HG02763 (cell line): ENCODE measurements around the gene ETNK1.
"Not testable (repeated sequence)": the region's sequence is repeated elsewhere in the genome, so short reads cannot be mapped to it uniquely, and the experiment has no call there.

Source experiments
- ATAC-seq: cut with Tn5 transposase; IDR thresholded peaks from one replicate; pipeline ENCODE4 v1.9.1; 2021; ENCODE audit warnings: mild to moderate bottlenecking, moderate library complexity; ENCODE audit not compliant: unreplicated experiment

The ETNK1 gene, protein sequence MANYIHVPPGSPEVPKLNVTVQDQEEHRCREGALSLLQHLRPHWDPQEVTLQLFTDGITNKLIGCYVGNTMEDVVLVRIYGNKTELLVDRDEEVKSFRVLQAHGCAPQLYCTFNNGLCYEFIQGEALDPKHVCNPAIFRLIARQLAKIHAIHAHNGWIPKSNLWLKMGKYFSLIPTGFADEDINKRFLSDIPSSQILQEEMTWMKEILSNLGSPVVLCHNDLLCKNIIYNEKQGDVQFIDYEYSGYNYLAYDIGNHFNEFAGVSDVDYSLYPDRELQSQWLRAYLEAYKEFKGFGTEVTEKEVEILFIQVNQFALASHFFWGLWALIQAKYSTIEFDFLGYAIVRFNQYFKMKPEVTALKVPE

DNA sequence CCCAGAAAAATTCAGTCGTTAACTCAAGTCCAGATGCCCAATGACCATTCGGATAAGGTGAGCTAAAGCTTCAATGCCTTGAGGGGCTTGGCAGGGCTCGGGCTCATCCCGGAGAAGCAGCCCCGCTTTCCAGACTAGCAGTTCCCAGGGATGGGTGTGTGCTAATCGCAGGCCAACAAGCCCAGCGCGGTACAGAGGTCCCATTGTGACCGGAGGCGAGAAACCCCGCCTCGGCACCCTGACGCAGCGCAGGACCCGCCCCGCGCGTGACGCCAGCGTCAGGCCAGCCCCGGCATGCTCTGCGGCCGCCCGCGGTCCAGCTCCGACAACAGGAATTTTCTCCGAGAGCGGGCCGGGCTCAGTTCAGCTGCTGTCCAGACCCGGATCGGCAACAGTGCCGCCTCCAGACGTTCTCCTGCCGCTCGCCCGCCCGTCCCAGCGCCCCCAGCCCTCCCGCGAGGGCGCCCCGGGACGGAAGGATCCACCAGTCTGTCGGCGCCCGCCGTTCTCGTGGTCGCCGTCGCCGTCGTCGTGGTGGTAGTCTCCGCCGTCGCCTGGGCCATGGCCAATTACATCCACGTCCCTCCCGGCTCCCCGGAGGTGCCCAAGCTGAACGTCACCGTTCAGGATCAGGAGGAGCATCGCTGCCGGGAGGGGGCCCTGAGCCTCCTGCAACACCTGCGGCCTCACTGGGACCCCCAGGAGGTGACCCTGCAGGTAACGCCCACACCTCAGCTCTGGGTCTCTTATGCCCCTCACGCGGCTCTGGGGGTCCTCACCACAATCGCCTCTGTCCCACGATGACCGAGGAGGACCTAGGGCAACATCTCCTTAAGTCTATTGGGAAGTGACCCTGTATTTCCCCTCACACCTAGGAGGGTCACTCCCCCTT lies at the start of gene ETNK1:
ETNK1 (plus strand) TSS at position 302 of the 892 bp plus-strand sequence; CDS start at position 562, 260 bp downstream.
- ATAC-seq = peak; percentile 98

DNA sequence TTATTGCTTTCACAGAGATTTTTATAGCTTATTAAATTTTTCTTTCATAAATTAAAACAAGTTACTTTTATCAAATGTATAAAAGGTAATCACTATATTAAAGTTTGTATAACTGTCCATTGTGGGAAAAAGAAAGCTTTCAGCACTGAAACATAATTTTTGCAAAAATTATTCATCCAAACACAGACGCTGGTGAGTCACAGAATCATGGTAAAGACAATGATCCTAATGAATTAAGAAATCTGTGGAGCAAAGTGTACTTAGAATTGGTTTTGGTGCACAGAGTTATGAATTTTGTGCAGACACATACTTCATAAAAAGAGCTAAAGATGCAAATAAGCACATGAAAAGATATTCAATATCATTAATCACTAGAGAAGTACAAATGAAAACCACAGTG lies 48.9 kb upstream of the ETNK1 start:
- no peak for ATAC-seq

DNA sequence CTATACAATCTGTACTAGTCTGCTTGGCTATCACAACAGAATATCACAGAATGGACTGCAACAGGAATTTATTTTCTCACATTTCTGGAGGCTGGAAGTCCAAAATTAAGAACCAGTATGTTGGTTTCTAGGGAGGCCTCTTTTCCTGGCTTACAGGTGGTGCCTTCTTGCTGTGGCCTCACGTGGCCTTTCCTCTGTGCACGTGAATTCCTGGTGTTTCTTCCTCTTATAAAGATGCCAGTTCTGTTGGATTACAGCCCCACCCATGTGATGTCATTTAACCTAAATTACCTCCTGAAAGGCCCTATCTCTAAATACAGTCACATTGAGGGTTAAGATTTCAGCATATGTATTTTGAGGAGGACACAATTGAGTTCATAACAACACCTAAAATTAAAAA lies 48.5 kb upstream of the ETNK1 start:
- no peak for ATAC-seq

DNA sequence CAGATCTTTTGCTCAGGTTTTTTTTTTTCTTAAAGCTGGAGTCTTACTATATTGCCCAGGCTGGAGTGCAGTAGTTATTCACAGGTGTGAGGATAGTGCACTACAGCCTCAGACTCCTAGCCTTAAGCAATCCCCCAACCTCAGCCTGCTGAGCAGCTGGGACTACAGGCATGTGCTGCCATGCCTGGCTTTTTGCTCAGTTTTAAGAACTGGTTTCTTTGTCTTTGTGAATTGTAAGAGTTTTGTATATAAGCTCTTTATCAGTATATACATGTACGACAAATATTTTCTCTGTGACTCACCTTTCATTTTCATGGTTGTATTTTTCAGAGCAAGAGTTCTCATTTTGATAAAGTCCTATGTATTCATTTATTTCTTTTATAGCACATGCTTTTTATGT lies 47.3 kb upstream of the ETNK1 start:
- no peak for ATAC-seq

DNA sequence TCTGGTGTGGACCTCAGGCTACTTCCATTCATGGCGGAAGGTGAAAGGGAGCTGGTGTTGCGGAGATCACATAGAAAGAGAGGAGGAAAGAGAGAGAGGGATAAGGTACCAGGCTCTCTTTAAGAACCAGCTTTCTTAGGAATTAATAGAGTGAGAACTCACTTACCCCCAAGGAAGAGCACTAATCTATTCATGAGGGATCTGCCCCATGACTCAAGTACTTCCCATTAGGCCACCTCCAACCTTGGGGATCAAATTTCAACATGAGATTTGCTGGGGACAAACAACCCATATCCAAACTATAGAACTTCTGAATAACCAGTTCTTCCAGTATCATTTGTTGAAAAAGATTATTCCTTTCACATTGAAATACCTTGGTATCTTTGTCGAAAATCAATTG lies 46.6 kb upstream of the ETNK1 start:
- ATAC-seq = no peak

DNA sequence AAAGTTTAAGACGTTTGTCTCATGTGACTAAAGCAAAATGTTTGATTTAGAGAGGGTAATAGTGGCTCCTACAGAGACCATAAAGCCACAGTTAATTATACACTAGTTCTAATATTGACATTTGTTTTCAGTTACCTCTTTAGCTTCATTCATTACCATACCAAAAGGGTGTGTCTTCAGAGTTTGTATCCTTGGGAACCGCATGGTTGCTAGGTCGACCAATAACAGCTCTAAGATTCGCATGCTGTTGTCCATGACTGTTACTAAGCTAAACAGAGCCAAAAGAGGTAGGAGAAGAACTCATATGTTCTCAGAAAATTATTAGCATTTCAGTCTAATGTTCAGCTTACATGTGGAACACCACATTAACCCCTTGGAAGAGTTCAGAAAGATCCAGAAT lies 36.2 kb upstream of the ETNK1 start:
- no peak for ATAC-seq

DNA sequence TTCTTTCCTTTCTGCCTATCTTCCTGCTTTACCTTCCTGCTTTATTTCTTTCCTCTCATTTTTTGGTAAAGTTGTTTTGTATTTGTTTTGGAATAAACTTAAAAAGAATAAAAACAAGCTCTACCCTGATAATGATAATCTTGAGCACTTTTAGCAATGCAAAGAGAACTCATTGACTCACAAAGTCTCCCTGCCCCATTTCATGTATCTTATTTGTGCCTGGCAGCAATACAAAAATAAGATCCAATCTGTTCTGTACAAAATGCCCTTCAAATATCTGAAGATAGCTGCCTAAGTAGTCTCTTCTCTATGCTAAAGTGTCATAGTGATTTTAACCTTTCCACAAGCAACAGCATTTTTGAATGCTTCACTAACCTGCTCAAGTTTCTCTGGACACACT lies 31.1 kb upstream of the ETNK1 start:
- ATAC-seq = no peak

DNA sequence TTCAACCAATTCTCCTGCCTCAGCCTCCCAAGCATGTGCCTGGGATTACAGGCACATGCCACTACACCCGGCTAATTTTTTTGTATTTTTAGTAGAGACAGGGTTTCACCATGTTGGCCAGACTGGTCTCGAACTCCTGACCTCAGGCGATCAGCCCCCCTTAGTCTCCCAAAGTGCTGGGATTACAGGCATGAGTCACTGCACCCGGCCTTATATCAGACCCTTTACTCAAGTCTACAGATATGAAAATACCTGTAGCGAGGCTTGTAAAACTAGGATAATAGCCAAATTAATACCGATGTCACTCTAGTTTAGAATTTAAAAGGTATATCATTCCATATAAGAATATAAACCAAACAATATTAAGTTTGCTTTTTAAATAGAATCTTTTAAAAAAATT lies 27.4 kb upstream of the ETNK1 start:
- not testable (repeated sequence) for ATAC-seq

DNA sequence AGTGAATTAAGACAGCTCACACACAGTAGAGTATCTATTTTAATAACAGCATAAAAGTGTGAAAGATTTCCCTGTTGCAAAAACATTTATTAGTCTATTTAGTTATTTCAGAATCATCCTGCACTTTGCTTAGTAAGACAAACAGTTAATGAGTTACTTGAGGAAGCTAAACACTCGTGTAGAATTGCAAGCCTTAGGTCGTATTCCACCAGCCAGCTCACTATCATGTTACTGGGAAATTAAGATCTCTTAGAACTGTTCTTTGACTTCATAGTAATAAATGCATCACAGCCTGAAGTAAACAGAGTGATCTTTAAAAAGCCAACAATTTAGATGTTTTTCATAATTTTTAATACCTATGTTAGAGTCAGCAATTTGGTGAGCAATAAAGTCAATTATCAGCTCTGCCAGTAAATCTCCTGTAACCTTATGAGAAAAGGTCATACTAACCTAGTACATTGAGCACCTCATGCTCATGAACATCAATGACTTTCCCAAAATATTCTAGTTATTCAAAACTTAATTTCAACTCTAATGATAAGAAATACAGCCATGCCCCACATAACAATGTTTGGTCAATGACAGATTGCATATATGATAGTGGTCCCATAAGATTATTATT lies 26.7 kb upstream of the ETNK1 start:
- ATAC-seq = no peak

DNA sequence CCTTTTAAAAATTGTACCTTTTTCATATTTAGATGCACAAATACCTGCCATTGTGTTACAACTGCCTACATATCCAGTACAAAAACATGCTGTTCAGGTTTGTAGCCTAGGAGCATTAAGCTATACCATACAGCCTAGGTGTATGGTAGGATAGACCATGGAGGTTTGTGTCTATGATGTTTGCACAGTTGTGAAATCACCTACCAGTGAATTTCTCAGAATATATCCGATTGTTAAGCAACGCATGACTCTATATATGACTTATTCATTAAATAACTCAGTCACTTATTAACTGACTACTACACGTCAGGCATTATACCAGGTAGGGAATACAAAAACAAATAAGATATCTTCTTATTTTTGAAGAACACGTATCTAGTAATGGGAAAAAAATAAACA lies 26.2 kb upstream of the ETNK1 start:
- ATAC-seq = no peak

DNA sequence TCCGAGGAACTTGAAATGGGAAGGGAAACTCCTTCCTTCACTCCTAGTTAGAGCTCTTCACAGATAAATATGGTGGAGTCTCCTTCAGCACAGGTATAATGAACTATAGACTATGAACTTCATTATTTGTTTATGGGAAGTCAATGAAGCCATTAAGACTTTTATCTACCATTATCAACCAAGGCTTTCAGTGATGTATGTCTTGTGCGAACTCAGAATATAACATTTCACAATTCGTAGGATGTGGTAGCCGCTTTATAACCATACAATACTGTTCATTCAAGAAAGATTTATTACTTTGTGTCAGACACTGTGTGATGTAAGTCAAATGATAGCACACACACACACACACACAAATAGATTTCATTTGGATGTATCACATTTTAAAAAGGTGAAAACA lies 24.8 kb upstream of the ETNK1 start:
- no peak for ATAC-seq

DNA sequence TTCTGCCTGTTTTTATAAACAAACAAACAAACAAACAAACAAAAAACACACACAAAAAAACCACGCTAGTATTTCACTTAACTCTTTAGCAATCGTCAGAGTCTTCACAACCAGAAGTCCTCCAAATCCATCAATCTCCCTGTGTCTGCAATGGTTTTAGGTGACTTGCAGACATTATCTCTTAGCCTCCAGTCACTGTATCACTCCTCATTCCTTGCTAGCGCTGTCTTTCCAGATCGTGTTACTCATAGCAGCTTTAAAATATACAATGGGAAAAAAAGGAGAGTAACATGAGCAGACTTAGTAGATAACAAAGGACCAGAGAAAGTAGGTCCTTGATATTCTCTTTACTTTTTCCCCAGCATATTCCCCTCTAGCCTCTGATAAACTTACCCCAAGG lies 15.5 kb upstream of the ETNK1 start:
- no peak for ATAC-seq

DNA sequence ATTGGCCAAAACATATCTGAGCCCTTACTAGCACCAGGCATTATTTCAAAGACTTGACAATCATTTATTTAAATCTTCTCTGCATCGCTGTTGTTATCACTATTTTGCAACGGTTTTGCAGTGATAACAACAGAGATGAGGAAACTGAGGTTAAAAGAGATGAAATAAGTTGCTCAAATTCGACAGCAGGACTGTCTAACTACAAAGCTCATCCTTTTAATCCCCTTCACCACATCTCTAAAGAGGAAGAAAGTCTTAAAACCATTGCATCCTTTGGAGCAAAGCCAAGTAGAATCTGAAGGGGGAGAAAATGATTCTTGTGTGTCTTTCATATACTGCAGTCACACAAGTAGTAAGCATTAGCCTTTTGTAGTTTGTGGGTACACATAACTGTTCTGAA lies 14.8 kb upstream of the ETNK1 start:
- ATAC-seq = no peak

DNA sequence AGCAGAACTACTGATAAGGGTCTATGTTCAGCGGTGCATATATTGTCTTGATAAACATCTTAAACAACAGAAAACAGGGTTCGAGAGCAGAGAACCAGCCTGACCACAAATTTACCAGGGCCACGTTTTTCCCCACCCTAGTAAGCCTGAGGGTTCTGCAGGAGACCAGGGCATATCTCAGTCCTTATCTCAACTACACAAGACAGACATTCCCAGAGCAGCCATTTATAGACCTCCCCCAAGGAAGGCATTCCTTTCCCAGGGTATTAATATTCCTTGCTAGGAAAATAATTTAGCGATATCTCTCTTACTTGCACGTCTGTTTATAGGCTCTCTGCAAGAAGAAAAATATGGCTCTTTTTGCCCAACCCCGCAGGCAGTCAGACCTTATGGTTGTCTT lies 12.1 kb upstream of the ETNK1 start:
- not testable (repeated sequence) for ATAC-seq

DNA sequence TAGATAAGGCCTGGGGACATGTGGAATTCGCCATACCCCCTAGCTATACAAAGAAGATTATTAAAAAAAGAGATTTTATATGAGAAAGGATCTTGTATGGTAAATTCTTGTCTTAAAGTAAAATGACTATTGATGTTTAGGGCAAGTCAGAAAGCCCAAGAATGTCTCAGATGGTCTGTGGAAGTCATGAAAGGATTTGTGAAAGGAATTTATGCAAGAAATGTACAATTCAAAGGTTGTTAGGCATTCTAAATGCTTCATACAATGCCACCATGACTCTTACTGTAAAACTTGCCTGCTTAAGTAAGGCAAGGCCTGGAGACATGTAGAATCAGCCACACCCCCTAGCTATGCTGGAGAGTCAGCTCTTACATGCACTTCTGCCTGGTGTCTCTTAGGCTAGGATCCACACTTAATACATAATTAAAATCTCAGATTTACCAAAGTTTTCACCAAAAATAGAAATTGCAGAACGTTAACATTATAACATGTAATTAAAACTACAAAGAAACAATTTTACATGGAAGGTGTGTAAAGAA lies 8.9 kb upstream of the ETNK1 start:
- no peak for ATAC-seq

DNA sequence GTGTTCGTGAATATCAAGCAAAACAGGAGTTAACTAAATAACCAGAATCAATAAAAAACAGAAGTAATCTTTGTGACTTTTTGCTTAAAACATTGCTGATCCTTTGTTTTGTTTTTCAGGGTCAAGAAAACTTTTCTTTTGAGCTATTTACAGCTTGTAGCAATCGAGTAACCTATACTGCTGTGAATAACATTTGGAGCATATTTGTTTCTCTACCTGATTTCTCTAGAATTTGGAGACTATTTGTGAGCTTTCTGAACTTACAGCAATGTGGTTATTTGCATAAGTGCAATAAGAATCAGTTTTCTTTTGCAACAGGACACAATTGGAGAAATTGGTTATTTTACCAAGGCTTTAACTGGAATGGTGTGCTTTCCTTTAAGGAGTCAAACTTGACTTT lies 7.3 kb upstream of the ETNK1 start:
- no peak for ATAC-seq

DNA sequence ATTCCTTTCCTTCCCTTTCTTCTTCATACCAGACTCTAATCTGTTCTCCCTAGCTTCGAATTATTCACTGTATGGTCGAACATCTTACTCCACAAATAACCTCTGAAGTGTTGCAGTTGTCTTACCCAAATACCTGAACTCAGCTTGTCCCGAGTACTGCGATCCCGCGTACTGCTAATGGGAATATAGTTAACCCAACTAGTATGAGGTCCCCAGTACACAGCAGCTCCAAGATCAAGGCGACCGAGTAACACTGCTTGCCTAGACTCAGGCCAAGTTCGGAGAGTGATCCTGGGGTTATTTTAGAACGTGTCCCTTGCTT lies 462 bp upstream of the ETNK1 start:
- ATAC-seq = peak; percentile 0

DNA sequence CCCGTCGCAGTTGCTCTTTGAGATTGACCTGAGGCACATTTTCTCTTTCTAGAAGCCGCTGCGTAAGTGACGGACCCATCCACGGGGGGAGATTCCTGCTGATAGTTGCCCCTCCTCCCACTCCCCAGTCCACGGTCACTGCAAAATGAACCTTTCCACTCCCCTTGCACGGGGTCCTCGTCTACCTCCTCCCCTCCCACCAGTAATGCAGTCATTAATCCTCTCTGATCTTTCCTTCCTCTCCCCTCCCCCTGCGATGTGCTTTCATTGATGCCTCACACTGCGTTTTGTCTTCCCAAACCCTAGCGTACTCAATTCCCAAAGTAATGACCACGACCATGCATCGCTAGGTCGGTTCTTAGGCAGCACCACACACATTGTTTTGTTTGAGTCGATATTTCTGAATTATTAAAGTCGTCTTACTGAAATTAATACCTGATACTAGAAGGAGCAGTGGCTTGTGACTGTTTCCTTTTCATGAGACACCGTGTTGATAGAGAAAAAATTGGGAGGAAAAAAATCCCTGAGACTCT lies 857 bp downstream of the ETNK1 start:
- ATAC-seq = peak; percentile 27

DNA sequence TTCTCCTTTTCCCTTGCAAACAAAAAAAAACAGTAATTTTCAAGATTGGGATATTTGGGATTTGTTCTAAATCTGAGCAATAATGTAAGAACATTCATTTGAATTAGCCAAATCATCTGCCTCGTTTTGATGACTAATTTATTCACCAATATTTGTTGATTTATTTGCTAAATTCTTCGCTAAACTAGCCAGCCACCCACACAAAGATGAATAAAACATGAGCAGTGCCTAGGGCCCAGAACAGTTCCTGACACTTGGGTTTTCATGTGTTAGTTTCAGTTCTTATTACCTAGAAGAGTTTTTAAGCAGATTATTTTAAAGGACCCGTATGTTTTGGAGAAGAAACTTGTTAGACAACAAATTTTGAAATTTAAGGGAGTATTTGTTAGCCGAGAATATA lies 1.4 kb downstream of the ETNK1 start:
- ATAC-seq = peak; percentile 44

DNA sequence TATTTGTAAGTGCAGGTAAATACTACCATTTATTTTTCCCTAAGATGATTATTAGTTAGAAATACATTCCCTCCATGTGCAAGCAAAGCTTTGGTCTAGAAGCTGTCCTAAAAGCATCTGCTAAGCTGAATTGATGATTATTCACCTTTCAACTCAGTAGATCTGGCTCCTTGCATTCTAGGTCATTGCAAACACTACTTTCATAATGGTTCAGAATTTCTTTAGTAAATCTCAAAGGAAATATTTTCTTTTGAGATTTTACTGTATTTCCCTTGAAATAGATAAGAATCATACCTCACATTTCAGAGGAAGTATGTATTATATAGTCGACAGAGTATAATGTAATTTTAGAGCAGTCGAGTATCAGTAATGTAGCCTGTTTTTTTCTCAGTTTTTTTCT lies 2.4 kb downstream of the ETNK1 start:
- no peak for ATAC-seq

DNA sequence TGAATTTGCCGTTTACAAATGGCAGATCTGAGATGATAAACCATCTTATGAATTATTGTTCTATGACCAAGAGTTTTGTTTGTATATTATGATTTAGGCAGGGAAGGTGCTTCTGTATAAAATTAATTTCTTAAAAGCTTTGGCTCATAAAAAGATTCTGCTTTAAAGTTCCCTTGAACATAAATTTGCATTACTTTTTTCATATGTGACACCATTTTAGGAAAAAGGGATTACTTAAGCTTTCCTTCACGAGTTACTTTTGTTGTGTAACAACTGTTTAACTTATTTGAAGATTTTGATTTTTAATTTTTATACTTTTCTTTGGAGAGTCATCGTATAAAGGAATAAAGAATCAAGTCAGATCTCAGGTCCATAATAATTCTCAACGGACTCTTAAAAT lies 3.3 kb downstream of the ETNK1 start:
- no peak for ATAC-seq
